ENCODE results near the gene RTEL1. TPM values are rescaled to one million over a fixed set of nuclear protein-coding genes. Genes with fewer than 3 reads are reported as not detected.

Gene RTEL1
- total and polyA plus RNA-seq, 9 of the 15 experiments (the other 6 are each of a cell fraction or from before 2014, with no cell fraction given) = 0.36 to 61.0 (median 17.9) TPM

GRCh38 chr20:63641792-63642523, 16.2 kb upstream of the RTEL1 start (continued):
- TF ChIP-seq PRDM10 (IDR thresholded peaks at IDR 0.05; ENCODE audit: partially characterized antibody) (no peak), E2F1 (CRISPR knock-in tag; IDR thresholded peaks at IDR 0.05) (no peak), CHAMP1 (IDR thresholded peaks at IDR 0.05) (no peak), ZNF75A (CRISPR knock-in tag; IDR thresholded peaks at IDR 0.05) (no peak), ZBTB34 (CRISPR knock-in tag; IDR thresholded peaks at IDR 0.05) (no peak), ZNF398 (CRISPR knock-in tag; IDR thresholded peaks at IDR 0.05) (no peak), NCOR1 (IDR thresholded peaks at IDR 0.05) (no peak), SPI1 (IDR thresholded peaks at IDR 0.05; ENCODE audit: borderline replicate concordance, low read depth, low read length) (no peak), KDM1A (IDR thresholded peaks at IDR 0.05) (no peak), ZNF766 (CRISPR knock-in tag; conservative IDR thresholded peaks at IDR 0.05) (0 out of 2 replicates have a peak, but pooled peaks have one; percentile 4), IRF1 (CRISPR knock-in tag; IDR thresholded peaks at IDR 0.05; ENCODE audit: borderline replicate concordance) (no peak), ATF3 (IDR thresholded peaks at IDR 0.05) (no peak), ATF3 (CRISPR knock-in tag; conservative IDR thresholded peaks at IDR 0.05) (no peak), MEF2D (tag; conservative IDR thresholded peaks at IDR 0.05; ENCODE audit: low read depth) (no peak)
